Gastroesophageal sphincter (tissue), 4 donors: ENCODE data around the gene AK8. TPM values are rescaled to one million over a fixed set of nuclear protein-coding genes. Genes with fewer than 3 reads are reported as not detected.

Experiments used
- ATAC-seq: fragments of 150-250 bp; one replicate; pipeline ENCODE4 v1.9.1; 2016; ENCODE audit warnings: mild to moderate bottlenecking, moderate library complexity
- H3K27ac ChIP-seq, 4 donors: fragments of 200-600 bp; sonication (generic) in 3 of 4; 1 replicate in 3 of 4; 2 replicates in 1 of 4; pipeline ENCODE4 v1.5.1; 2016 to 2019
- H3K27me3 ChIP-seq: fragments of 200-600 bp; sonication (generic); one replicate; pipeline ENCODE4 v1.5.1; 2019
- H3K36me3 ChIP-seq, 2 donors: fragments of 200-600 bp; sonication (generic); one replicate each; pipeline ENCODE4 v1.5.1; 2019; ENCODE audit warnings: control low read depth in 1 of 2
- H3K4me1 ChIP-seq, 3 donors: fragments of 200-600 bp; sonication (generic); 1 replicate in 2 of 3; 2 replicates in 1 of 3; pipeline ENCODE4 v1.5.1; 2016 to 2019; ENCODE audit warnings: control low read depth in 2 of 3
- H3K4me3 ChIP-seq, 2 donors: fragments of 200-600 bp; sonication (generic); one replicate each; pipeline ENCODE4 v1.5.1; 2019; ENCODE audit warnings: mild to moderate bottlenecking in 1 of 2, moderate library complexity in 1 of 2
- H3K9me3 ChIP-seq, 3 donors: fragments of 200-600 bp; sonication (generic); one replicate each; pipeline ENCODE4 v1.5.1; 2017 to 2019; ENCODE audit warnings: control low read depth in 2 of 3
- CTCF ChIP-seq, 4 experiments: fragments of 200-600 bp in 2 of 4; fragments of 450-650 bp in 2 of 4; sonication (generic) in 1 of 4; IDR thresholded peaks; one replicate each; pipeline ENCODE4 v1.5.1; 2017 to 2019; ENCODE audit warnings: antibody characterized with exemption in 4 of 4, mild to moderate bottlenecking in 2 of 4, moderate library complexity in 2 of 4
- EP300 ChIP-seq: sonication (generic); formaldehyde crosslinking; IDR thresholded peaks from one replicate; pipeline ENCODE4 v1.6.1; 2017; ENCODE audit warnings: antibody characterized with exemption, mild to moderate bottlenecking
- POLR2A ChIP-seq, 2 donors: fragments of 450-650 bp; IDR thresholded peaks; one replicate each; pipeline ENCODE4 v1.6.1; 2017; ENCODE audit warnings: antibody characterized with exemption in 2 of 2, mild to moderate bottlenecking in 2 of 2, moderate library complexity in 1 of 2
- POLR2AphosphoS5 ChIP-seq: sonication (generic); formaldehyde crosslinking; IDR thresholded peaks from one replicate; pipeline ENCODE4 v1.6.1; 2017; ENCODE audit warnings: antibody characterized with exemption
- WGBS, 2 donors: methylation state at CpG; one replicate each; pipeline ENCODE4 v1.1.5; 2018; ENCODE audit warnings: low coverage in 1 of 2; 5-methylcytosine and 5-hydroxymethylcytosine counted together
- total RNA-seq, 4 donors: library from RNA; depleted of rRNA; stranded (reverse); fragments of >200 nt; gene quantifications; one replicate each; pipeline ENCODE4 v1.1.0, GENCODE V29; 2016

Gene AK8
- total RNA-seq, 4 donors from 2014 or later = 0.31 to 0.81 (median 0.63) TPM

GRCh38 chr9:132679946-132680625 is 198.0 kb downstream of the AK8 start:
- 79 to 80% methylated on average over 1 to 3 of the region's 3 CpGs for WGBS, 2 donors
- no peak overlapping the region for H3K4me3 ChIP-seq
- ATAC-seq = no peak
- no peaks in the 10 kb centered on the region for H3K27me3 ChIP-seq
- no peaks in the 10 kb centered on the region for H3K9me3 ChIP-seq
- H3K4me1 ChIP-seq = peaks cover 0 to 10% (median 0%) of the 10 kb centered on the region in 3 donors
- H3K27ac ChIP-seq = no peak overlapping the region
- peaks cover 0 to 60% of the 10 kb centered on the region in 2 donors for H3K36me3 ChIP-seq
- TF ChIP-seq EP300 (no peak), CTCF (IDR thresholded peaks at IDR 0.05) (no peak), POLR2A (IDR thresholded peaks at IDR 0.05) (no peak), POLR2AphosphoS5 (no peak)

- Histone ChIP-seq H3K27ac (no peak overlapping the region), H3K36me3 (peaks cover 0 to 39% of the 10 kb centered on the region in 2 donors), H3K9me3 (no peaks in the 10 kb centered on the region), H3K4me1 (peaks cover 0 to 31% (median 8%) of the 10 kb centered on the region in 3 donors), H3K27me3 (no peaks in the 10 kb centered on the region), H3K4me3 (no peak overlapping the region)
- 88 to 89% methylated on average over 4 to 5 of the region's 8 CpGs for WGBS, 2 donors
- ATAC-seq = no peak
- TF ChIP-seq POLR2AphosphoS5 (no peak), EP300 (no peak), POLR2A (IDR thresholded peaks at IDR 0.05) (no peak), CTCF (IDR thresholded peaks at IDR 0.05) (no peak)
These were observed 200.1 kb downstream of the AK8 start for GRCh38 chr9:132677976-132678375.

Other genes starting within 250 kb of the AK8 start
- gene DDX31, start 208.3 kb downstream of the AK8 start, total RNA-seq = 10 to 100 TPM in 1 of 4 donors, 1 to 10 TPM in 3; 8.3 to 10.3 (median 9.3) TPM
- 10 to 100 TPM; 11.4 to 15.4 (median 12.7) TPM for gene GTF3C4, start 207.8 kb downstream of the AK8 start, total RNA-seq
- 1 to 10 TPM; 2.6 to 8.2 (median 3.9) TPM for gene SPACA9, start 614 bp upstream of the AK8 start, total RNA-seq
- gene TSC1, start 66.3 kb upstream of the AK8 start, total RNA-seq = 10 to 100 TPM; 24.3 to 44.2 (median 36.9) TPM
- not detected for gene GFI1B, start 100.4 kb upstream of the AK8 start, total RNA-seq
- gene GTF3C5, start 152.7 kb upstream of the AK8 start, total RNA-seq = 10 to 100 TPM; 43.5 to 51.5 (median 48.9) TPM
- gene CEL, start 183.7 kb upstream of the AK8 start, total RNA-seq = under 1 TPM in 3 of 4 donors, not detected in 1; 0.35 to 0.81 (median 0.62) TPM
- gene RALGDS, start 243.0 kb upstream of the AK8 start, total RNA-seq = 10 to 100 TPM; 44.8 to 53.0 (median 49.8) TPM